NT2/D1 (cell line): ENCODE measurements around the gene MS4A10.

ENCODE experiments used
- DNase-seq: peaks from one replicate; pipeline ENCODE4 v3.0.0-alpha.2; 2011; ENCODE audit warnings: low read depth, low spot score
- H3K27me3 ChIP-seq: 2 replicates; pipeline ENCODE4 v1.6.0; 2011; ENCODE audit warnings: mild to moderate bottlenecking; ENCODE audit not compliant: insufficient read length, insufficient read depth
- H3K36me3 ChIP-seq: 2 replicates; pipeline ENCODE4 v1.6.1; 2011; ENCODE audit warnings: mild to moderate bottlenecking, low read length, mixed read lengths; ENCODE audit not compliant: insufficient read depth, insufficient read length
- H3K4me1 ChIP-seq: 2 replicates; pipeline ENCODE4 v1.5.1; 2011; ENCODE audit not compliant: insufficient read depth, insufficient read length
- H3K4me3 ChIP-seq: 2 replicates; pipeline ENCODE4 v1.5.1; 2011; ENCODE audit warnings: low read depth; ENCODE audit not compliant: insufficient read length
- H3K9ac ChIP-seq: 2 replicates; pipeline ENCODE4 v1.6.0; 2011; ENCODE audit warnings: low read depth; ENCODE audit not compliant: insufficient read length
- H3K9me3 ChIP-seq: 2 replicates; pipeline ENCODE4 v1.5.1; 2011; ENCODE audit warnings: mild to moderate bottlenecking, low read length; ENCODE audit not compliant: insufficient read depth
- SUZ12 ChIP-seq: IDR thresholded peaks from 2 replicates; pipeline ENCODE4 v1.6.1; 2011; ENCODE audit not compliant: insufficient read length, insufficient read depth; ENCODE audit errors: extremely low read depth
- YY1 ChIP-seq: IDR thresholded peaks from 2 replicates; pipeline ENCODE4 v1.6.1; 2011; ENCODE audit not compliant: insufficient read length, insufficient read depth
- ZNF274 ChIP-seq: IDR thresholded peaks from 2 replicates; pipeline ENCODE4 v1.6.1; 2011; ENCODE audit warnings: mild to moderate bottlenecking, low read depth, low read length

The MS4A10 gene

DNA sequence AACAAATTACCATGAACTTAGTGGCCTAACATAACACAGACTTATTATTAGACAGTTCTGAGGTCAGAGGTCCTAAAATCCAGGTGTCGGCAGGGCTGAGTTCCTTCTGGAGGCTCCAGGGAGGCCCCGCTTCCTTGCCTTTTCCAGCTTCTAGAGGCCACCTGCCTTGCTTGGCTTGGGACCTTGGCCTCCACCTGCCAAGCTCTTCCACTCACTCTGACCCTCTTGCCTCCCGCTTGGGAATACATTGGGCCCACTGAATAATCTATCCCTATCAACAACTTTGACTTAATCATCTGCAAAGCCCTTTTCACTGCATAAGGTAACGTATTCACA, 3.2 kb upstream of the MS4A10 start:
- TF ChIP-seq SUZ12, result no peak
- H3K36me3 ChIP-seq, result no peaks in the 10 kb centered on the region
- H3K4me1 ChIP-seq, result peaks cover 5% of the 10 kb centered on the region
- no peak overlapping the region for H3K9ac ChIP-seq
- DNase-seq, result no peak
- H3K27me3 ChIP-seq, result no peaks in the 10 kb centered on the region
- H3K9me3 ChIP-seq, result 0 out of 2 replicates have a peak, but pooled peaks cover 5% of the 10 kb centered on the region
- H3K4me3 ChIP-seq, result no peak overlapping the region

DNA sequence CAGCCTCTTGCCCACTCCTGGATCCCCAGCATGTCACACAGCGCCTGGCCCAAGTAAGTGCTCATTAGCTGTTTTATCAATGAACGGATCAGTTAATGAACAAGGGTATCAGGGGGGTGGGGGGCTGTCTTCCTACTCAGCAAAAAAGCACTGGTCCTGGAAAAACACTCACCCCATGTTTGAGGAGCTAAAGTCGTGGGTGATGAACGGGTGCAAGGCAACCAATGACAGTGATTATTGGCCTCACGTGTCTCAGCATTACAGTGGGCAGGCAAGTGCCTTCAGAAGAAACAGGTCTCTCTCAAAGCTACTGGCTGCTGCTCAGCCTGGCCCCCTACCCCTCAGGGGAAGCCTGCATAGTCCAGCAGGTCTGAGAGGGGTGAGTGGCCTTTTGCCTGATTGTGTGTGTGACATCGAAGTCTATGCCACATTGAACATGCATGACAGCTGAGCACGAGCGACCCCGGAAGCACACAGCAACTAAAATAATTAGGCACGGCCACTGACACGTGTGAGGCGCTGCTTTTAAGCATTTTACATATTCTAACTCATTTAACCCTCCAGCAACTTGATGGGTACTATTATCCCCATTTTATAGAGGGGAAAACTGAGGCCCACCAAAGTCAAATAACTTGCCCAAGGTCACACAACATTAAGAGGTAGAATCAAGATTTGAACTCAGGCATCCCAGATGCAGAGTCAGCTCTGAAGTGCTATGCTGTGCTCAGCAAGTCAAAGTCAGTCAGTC, 2.6 kb upstream of the MS4A10 start:
- Histone ChIP-seq H3K36me3 (no peaks in the 10 kb centered on the region), H3K9me3 (0 out of 2 replicates have a peak, but pooled peaks cover 5% of the 10 kb centered on the region), H3K27me3 (no peaks in the 10 kb centered on the region), H3K4me3 (no peak overlapping the region), H3K9ac (no peak overlapping the region), H3K4me1 (peaks cover 5% of the 10 kb centered on the region)
- DNase-seq, result no peak
- no peak for TF ChIP-seq ZNF274
- no peak for TF ChIP-seq SUZ12
- TF ChIP-seq YY1, result no peak

- Histone ChIP-seq H3K4me3 (no peak overlapping the region), H3K27me3 (no peaks in the 10 kb centered on the region), H3K4me1 (peaks cover 5% of the 10 kb centered on the region), H3K9ac (no peak overlapping the region), H3K9me3 (0 out of 2 replicates have a peak, but pooled peaks cover 5% of the 10 kb centered on the region), H3K36me3 (no peaks in the 10 kb centered on the region)
- TF ChIP-seq YY1 (no peak), ZNF274 (no peak), SUZ12 (no peak)
- no peak for DNase-seq
Observed at GRCh38 chr11:60783141-60783484, 2.0 kb upstream of the MS4A10 start.

DNA sequence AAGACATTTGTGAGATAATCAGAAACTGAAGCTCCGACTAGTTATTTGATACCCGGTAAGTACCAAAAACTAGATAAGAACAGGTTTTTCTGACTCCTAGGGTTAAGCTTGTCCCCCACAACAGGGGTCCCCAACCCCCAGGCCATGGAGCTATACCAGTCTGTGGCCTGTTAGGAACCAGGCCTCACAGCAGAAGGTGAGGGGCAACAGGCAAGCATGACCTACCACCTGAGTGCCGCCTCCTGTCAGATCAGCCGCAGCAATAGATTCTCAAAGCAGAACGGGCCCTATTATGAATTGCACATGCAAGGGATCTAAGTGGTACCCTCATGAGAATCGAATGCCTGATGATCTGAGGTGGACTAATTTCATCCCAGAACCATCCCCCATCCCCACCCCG, 1.2 kb upstream of the MS4A10 start:
- peaks cover 5% of the 10 kb centered on the region for H3K4me1 ChIP-seq
- TF ChIP-seq SUZ12 (no peak), ZNF274 (no peak), YY1 (no peak)
- H3K9ac ChIP-seq, result no peak overlapping the region
- 0 out of 2 replicates have a peak, but pooled peaks cover 5% of the 10 kb centered on the region for H3K9me3 ChIP-seq
- H3K27me3 ChIP-seq, result no peaks in the 10 kb centered on the region
- no peak for DNase-seq
- no peak overlapping the region for H3K4me3 ChIP-seq
- no peaks in the 10 kb centered on the region for H3K36me3 ChIP-seq

GRCh38 chr11:60785806-60786361, 751 bp downstream of the MS4A10 start:
- no peaks in the 10 kb centered on the region for H3K36me3 ChIP-seq
- no peak overlapping the region for H3K9ac ChIP-seq
- no peak overlapping the region for H3K4me3 ChIP-seq
- no peak for TF ChIP-seq YY1
- no peak for TF ChIP-seq ZNF274
- no peak for TF ChIP-seq SUZ12
- peaks cover 5% of the 10 kb centered on the region for H3K4me1 ChIP-seq
- no peaks in the 10 kb centered on the region for H3K27me3 ChIP-seq
- H3K9me3 ChIP-seq, result peaks cover 9% of the 10 kb centered on the region; the same call in 1 of the 2 replicates
- no peak for DNase-seq

DNA sequence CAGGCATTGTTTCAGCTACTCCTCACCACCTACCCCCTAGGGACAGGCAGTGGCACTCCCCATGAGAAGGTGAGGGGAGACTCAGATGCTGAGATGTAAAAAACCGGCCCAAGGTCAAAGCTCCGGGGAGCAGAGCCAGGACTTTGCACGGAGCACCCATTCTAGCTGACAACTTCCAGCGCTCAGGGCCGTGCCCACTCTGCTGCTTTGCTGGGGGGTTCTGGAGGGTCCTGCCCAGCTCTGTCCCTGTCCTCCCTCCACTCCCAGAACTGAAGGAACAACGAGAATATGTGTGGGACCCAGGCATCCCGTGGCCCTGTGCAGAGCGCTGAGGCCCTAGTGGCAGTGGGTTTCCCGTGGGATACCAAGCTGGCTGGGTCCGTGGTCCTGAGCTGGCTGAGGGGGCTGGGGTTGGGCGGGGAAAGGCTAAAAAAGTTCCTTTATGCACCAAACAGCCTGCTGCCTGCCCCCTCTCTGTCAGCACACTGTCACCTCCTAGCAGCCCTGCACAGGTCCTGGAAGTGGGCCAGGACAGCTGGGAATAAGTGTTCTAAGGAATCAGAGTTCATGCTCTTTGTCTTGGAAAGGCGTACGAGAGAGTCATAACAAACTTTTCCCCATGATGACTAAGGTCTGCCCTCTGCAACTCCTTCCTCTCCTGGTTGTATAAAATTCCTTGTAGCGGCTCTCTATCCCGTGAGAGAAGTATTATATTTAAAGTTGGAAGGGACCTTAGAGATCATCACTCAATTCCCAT, 1.9 kb downstream of the MS4A10 start:
- peaks cover 5% of the 10 kb centered on the region for H3K4me1 ChIP-seq
- no peak overlapping the region for H3K9ac ChIP-seq
- DNase-seq, result no peak
- no peaks in the 10 kb centered on the region for H3K36me3 ChIP-seq
- no peaks in the 10 kb centered on the region for H3K27me3 ChIP-seq
- no peak overlapping the region for H3K4me3 ChIP-seq
- TF ChIP-seq SUZ12, result no peak
- TF ChIP-seq YY1, result no peak
- TF ChIP-seq ZNF274, result no peak
- H3K9me3 ChIP-seq, result peaks cover 20% of the 10 kb centered on the region; the same call in 1 of the 2 replicates
